Measurements from ENCODE around the gene TNNI2. TPM values are rescaled to one million over a fixed set of nuclear protein-coding genes. Genes with fewer than 3 reads are reported as not detected.

The TNNI2 gene
- total RNA-seq, 1 donor from 2014 or later, result not detected

DNA sequence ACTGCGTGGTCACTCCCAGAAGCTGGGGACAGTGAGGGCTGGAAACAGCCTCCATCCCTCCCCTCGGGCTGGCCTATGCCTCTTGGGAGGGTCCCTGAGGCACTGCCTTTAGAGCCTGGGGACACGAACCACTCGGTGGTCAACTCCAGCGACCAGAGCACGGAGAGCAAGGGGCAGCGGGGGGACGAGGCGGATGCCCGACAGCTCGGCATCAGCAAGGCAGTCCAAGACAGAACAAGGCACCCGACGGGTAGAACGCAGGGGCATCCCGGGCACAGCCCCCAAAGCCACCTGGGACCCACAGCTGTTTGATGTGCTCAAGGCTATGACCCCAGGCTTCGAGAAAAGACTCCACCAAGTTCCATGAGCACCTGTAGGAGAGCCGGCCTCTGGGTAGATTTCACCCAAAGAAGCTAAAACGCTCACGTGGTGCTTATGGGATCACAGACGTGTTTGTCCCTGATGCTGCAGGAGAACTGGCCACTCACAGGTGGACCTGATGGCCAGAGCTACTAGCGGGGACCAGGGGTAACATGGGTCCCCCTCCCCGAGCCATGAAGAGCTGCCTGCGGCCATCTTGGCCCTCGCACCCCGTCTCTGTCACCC, 13.6 kb downstream of the TNNI2 start:
- intact Hi-C loops (cut with micrococcal nuclease), result no loop called here
- TF ChIP-seq, protein P1, sequence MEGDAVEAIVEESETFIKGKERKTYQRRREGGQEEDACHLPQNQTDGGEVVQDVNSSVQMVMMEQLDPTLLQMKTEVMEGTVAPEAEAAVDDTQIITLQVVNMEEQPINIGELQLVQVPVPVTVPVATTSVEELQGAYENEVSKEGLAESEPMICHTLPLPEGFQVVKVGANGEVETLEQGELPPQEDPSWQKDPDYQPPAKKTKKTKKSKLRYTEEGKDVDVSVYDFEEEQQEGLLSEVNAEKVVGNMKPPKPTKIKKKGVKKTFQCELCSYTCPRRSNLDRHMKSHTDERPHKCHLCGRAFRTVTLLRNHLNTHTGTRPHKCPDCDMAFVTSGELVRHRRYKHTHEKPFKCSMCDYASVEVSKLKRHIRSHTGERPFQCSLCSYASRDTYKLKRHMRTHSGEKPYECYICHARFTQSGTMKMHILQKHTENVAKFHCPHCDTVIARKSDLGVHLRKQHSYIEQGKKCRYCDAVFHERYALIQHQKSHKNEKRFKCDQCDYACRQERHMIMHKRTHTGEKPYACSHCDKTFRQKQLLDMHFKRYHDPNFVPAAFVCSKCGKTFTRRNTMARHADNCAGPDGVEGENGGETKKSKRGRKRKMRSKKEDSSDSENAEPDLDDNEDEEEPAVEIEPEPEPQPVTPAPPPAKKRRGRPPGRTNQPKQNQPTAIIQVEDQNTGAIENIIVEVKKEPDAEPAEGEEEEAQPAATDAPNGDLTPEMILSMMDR (IDR thresholded peaks at IDR 0.05; ENCODE audit: borderline replicate concordance), result no peak
- H3K36me3 ChIP-seq, result no peaks in the 10 kb centered on the region
- H3K4me1 ChIP-seq, result peaks cover 12% of the 10 kb centered on the region
- no peaks in the 10 kb centered on the region for H3K27me3 ChIP-seq (ENCODE audit: low read depth)
- DNase-seq, result no peak
- H3K27ac ChIP-seq (replicated peaks), result no peak overlapping the region
- no peaks in the 10 kb centered on the region for H3K9me3 ChIP-seq (replicated peaks)
- H3K4me3 ChIP-seq, result no peak overlapping the region

- Histone ChIP-seq H3K9me3 (replicated peaks) (no peaks in the 10 kb centered on the region), H3K27me3 (ENCODE audit: low read depth) (no peaks in the 10 kb centered on the region), H3K36me3 (no peaks in the 10 kb centered on the region), H3K27ac (replicated peaks) (no peak within 1 kb of the TSS), H3K4me1 (peaks cover 12% of the 10 kb centered on the region), H3K4me3 (peak within 1 kb of the TSS; percentile 14)
- intact Hi-C loops (cut with micrococcal nuclease), result no loop called here
- no peak for DNase-seq
- TF ChIP-seq, protein P1 (IDR thresholded peaks at IDR 0.05; ENCODE audit: borderline replicate concordance), result no peak
Observed at GRCh38 chr11:1852877-1853276, 14.1 kb downstream of the TNNI2 start, which contains the start of gene LSP1. Gene LSP1 (plus strand): TSS chr11:1853084. CDS start chr11:1853145, 61 bp downstream.

GRCh38 chr11:1853376-1854131, 14.8 kb downstream of the TNNI2 start:
- Histone ChIP-seq H3K9me3 (replicated peaks) (no peaks in the 10 kb centered on the region), H3K4me3 (peak overlapping the region; percentile 14), H3K36me3 (no peaks in the 10 kb centered on the region), H3K27me3 (ENCODE audit: low read depth) (no peaks in the 10 kb centered on the region), H3K4me1 (peaks cover 12% of the 10 kb centered on the region), H3K27ac (replicated peaks) (no peak overlapping the region)
- TF ChIP-seq, protein P1 (IDR thresholded peaks at IDR 0.05; ENCODE audit: borderline replicate concordance), result no peak
- intact Hi-C loops (cut with micrococcal nuclease), result no loop called here
- DNase-seq, result no peak

- no peaks in the 10 kb centered on the region for H3K9me3 ChIP-seq (replicated peaks)
- H3K27ac ChIP-seq (replicated peaks), result no peak overlapping the region
- TF ChIP-seq, protein P1 (IDR thresholded peaks at IDR 0.05; ENCODE audit: borderline replicate concordance), result no peak
- peaks cover 12% of the 10 kb centered on the region for H3K4me1 ChIP-seq
- no peaks in the 10 kb centered on the region for H3K27me3 ChIP-seq (ENCODE audit: low read depth)
- intact Hi-C loops (cut with micrococcal nuclease), result no loop called here
- no peak for DNase-seq
- no peaks in the 10 kb centered on the region for H3K36me3 ChIP-seq
- H3K4me3 ChIP-seq, result peak overlapping the region; percentile 14
Observed at GRCh38 chr11:1854132-1854948, 15.6 kb downstream of the TNNI2 start.
